ENCODE results near the gene CACNG4.

The CACNG4 gene

GRCh38 chr17:66947311-66947710 lies 17.2 kb upstream of the CACNG4 start:
- no peaks in the 10 kb centered on the region for H3K4me1 ChIP-seq (ENCODE audit: insufficient read depth, low read length, poor library complexity, severe bottlenecking)

GRCh38 chr17:66948061-66948750 lies 16.3 kb upstream of the CACNG4 start:
- TF ChIP-seq CTCF (conservative IDR thresholded peaks at IDR 0.05; ENCODE audit: low read length) (no peak), EZH2phosphoT487 (IDR thresholded peaks at IDR 0.05; ENCODE audit: borderline replicate concordance) (no peak)
- no peaks in the 10 kb centered on the region for H3K4me1 ChIP-seq (ENCODE audit: insufficient read depth, low read length, poor library complexity, severe bottlenecking)

More at GRCh38 chr17:66947311-66947710, 17.2 kb upstream of the CACNG4 start:
- Histone ChIP-seq H3K4me2 (ENCODE audit: low read depth, low read length, poor library complexity, severe bottlenecking) (no peak overlapping the region), H3K27me3 (ENCODE audit: insufficient read depth, low read length, poor library complexity, severe bottlenecking) (no peaks in the 10 kb centered on the region), H3K9me3 (ENCODE audit: insufficient read depth, low read depth, low read length) (no peaks in the 10 kb centered on the region), H3F3A (ENCODE audit: low read depth) (no peaks in the 10 kb centered on the region), H3K9ac (ENCODE audit: low read depth, low read length, poor library complexity, severe bottlenecking) (no peak overlapping the region), H3K4me3 (ENCODE audit: low read length, poor library complexity, severe bottlenecking) (no peak overlapping the region), H3K79me2 (ENCODE audit: insufficient read depth, low read length) (no peaks in the 10 kb centered on the region), H3K9me2 (replicated peaks; ENCODE audit: low read depth, low read length) (no peaks in the 10 kb centered on the region), H4K20me1 (ENCODE audit: insufficient read depth, low read length, poor library complexity, severe bottlenecking) (no peaks in the 10 kb centered on the region), H2AFZ (ENCODE audit: low read length) (no peak overlapping the region), H3K36me3 (ENCODE audit: insufficient read depth, low read length) (no peaks in the 10 kb centered on the region)
- TF ChIP-seq CTCF (conservative IDR thresholded peaks at IDR 0.05; ENCODE audit: low read length) (no peak), EZH2phosphoT487 (IDR thresholded peaks at IDR 0.05; ENCODE audit: borderline replicate concordance) (no peak)

GRCh38 chr17:66949501-66949900 lies 15.0 kb upstream of the CACNG4 start:
- TF ChIP-seq EZH2phosphoT487 (IDR thresholded peaks at IDR 0.05; ENCODE audit: borderline replicate concordance) (no peak), CTCF (conservative IDR thresholded peaks at IDR 0.05; ENCODE audit: low read length) (no peak)
- Histone ChIP-seq H3F3A (ENCODE audit: low read depth) (no peaks in the 10 kb centered on the region), H3K36me3 (ENCODE audit: insufficient read depth, low read length) (no peaks in the 10 kb centered on the region), H3K9me3 (ENCODE audit: insufficient read depth, low read depth, low read length) (no peaks in the 10 kb centered on the region), H3K4me2 (ENCODE audit: low read depth, low read length, poor library complexity, severe bottlenecking) (no peak overlapping the region), H3K79me2 (ENCODE audit: insufficient read depth, low read length) (no peaks in the 10 kb centered on the region), H2AFZ (ENCODE audit: low read length) (no peak overlapping the region), H3K9ac (ENCODE audit: low read depth, low read length, poor library complexity, severe bottlenecking) (no peak overlapping the region), H3K4me1 (ENCODE audit: insufficient read depth, low read length, poor library complexity, severe bottlenecking) (no peaks in the 10 kb centered on the region), H4K20me1 (ENCODE audit: insufficient read depth, low read length, poor library complexity, severe bottlenecking) (no peaks in the 10 kb centered on the region), H3K27me3 (ENCODE audit: insufficient read depth, low read length, poor library complexity, severe bottlenecking) (no peaks in the 10 kb centered on the region), H3K4me3 (ENCODE audit: low read length, poor library complexity, severe bottlenecking) (no peak overlapping the region), H3K9me2 (replicated peaks; ENCODE audit: low read depth, low read length) (no peaks in the 10 kb centered on the region)

More at GRCh38 chr17:66948061-66948750, 16.3 kb upstream of the CACNG4 start:
- Histone ChIP-seq H2AFZ (ENCODE audit: low read length) (no peak overlapping the region), H3F3A (ENCODE audit: low read depth) (no peaks in the 10 kb centered on the region), H3K4me2 (ENCODE audit: low read depth, low read length, poor library complexity, severe bottlenecking) (no peak overlapping the region), H3K27me3 (ENCODE audit: insufficient read depth, low read length, poor library complexity, severe bottlenecking) (no peaks in the 10 kb centered on the region), H3K9ac (ENCODE audit: low read depth, low read length, poor library complexity, severe bottlenecking) (no peak overlapping the region), H3K4me3 (ENCODE audit: low read length, poor library complexity, severe bottlenecking) (no peak overlapping the region), H3K36me3 (ENCODE audit: insufficient read depth, low read length) (no peaks in the 10 kb centered on the region), H3K9me3 (ENCODE audit: insufficient read depth, low read depth, low read length) (no peaks in the 10 kb centered on the region), H4K20me1 (ENCODE audit: insufficient read depth, low read length, poor library complexity, severe bottlenecking) (no peaks in the 10 kb centered on the region), H3K9me2 (replicated peaks; ENCODE audit: low read depth, low read length) (no peaks in the 10 kb centered on the region), H3K79me2 (ENCODE audit: insufficient read depth, low read length) (no peaks in the 10 kb centered on the region)
